ENCODE measurements around the gene NDUFAB1. TPM values are rescaled to one million over a fixed set of nuclear protein-coding genes. Genes with fewer than 3 reads are reported as not detected.
A peak's percentile ranks its signal among the peaks of the same experiment; 100 is the strongest.

Gene NDUFAB1
- total RNA-seq, 1 donor from 2014 or later, result 122 TPM

DNA sequence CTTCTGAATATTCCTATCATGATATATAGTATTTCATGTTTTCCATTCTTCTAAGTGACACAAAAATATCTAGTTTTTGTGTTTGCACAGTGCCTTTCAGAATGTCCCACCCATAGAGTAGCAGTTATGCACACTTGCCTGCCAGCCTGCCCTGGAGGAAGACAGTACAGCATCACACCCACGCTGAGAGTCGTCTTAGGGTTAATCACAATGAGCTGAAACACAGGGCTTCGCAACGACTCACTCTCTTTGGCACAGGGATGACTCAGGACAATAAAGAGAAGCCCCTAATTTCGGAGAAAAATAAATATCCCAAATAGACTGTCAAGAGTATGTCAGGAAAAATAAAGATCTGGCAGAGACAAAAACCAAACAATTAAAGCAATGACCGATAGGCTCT, 11.6 kb upstream of the NDUFAB1 start:
- no peaks in the 10 kb centered on the region for H3K36me3 ChIP-seq
- no peaks in the 10 kb centered on the region for H3K27me3 ChIP-seq
- Mint-ChIP-seq H3K4me1 (no peaks in the 10 kb centered on the region), H3K9me3 (no peaks in the 10 kb centered on the region), H3K36me3 (peaks cover 3% of the 10 kb centered on the region), H3K27ac (no peak overlapping the region), H3K27me3 (ENCODE audit: insufficient read depth, low read depth) (no peaks in the 10 kb centered on the region), H3K4me3 (no peak overlapping the region)
- TF ChIP-seq, protein P1, sequence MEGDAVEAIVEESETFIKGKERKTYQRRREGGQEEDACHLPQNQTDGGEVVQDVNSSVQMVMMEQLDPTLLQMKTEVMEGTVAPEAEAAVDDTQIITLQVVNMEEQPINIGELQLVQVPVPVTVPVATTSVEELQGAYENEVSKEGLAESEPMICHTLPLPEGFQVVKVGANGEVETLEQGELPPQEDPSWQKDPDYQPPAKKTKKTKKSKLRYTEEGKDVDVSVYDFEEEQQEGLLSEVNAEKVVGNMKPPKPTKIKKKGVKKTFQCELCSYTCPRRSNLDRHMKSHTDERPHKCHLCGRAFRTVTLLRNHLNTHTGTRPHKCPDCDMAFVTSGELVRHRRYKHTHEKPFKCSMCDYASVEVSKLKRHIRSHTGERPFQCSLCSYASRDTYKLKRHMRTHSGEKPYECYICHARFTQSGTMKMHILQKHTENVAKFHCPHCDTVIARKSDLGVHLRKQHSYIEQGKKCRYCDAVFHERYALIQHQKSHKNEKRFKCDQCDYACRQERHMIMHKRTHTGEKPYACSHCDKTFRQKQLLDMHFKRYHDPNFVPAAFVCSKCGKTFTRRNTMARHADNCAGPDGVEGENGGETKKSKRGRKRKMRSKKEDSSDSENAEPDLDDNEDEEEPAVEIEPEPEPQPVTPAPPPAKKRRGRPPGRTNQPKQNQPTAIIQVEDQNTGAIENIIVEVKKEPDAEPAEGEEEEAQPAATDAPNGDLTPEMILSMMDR (IDR thresholded peaks at IDR 0.05), result no peak
- TF ChIP-seq EZH2phosphoT487 (IDR thresholded peaks at IDR 0.05), result no peak
- no peak for TF ChIP-seq EZH2 (IDR thresholded peaks at IDR 0.05)
- no peak overlapping the region for H3K4me2 ChIP-seq
- H3K4me3 ChIP-seq, result no peak overlapping the region
- no peaks in the 10 kb centered on the region for H3K4me1 ChIP-seq
- H2AFZ ChIP-seq (replicated peaks), result no peak overlapping the region
- H3K79me2 ChIP-seq (ENCODE audit: low read depth), result no peaks in the 10 kb centered on the region
- no peaks in the 10 kb centered on the region for H3K9me3 ChIP-seq (ENCODE audit: low read depth)
- no peak overlapping the region for H3K9ac ChIP-seq
- no peak for DNase-seq (ENCODE audit: low spot score)
- H4K20me1 ChIP-seq (ENCODE audit: low read depth), result no peaks in the 10 kb centered on the region
- H3K27ac ChIP-seq, result no peak overlapping the region
- H3F3A ChIP-seq (ENCODE audit: low read depth), result no peaks in the 10 kb centered on the region

- no peaks in the 10 kb centered on the region for H3K27me3 ChIP-seq
- Mint-ChIP-seq H3K27ac (no peak overlapping the region), H3K36me3 (peaks cover 10% of the 10 kb centered on the region), H3K4me3 (peak overlapping the region; percentile 8), H3K27me3 (ENCODE audit: insufficient read depth, low read depth) (no peaks in the 10 kb centered on the region), H3K9me3 (no peaks in the 10 kb centered on the region), H3K4me1 (peaks cover 7% of the 10 kb centered on the region)
- H3F3A ChIP-seq (ENCODE audit: low read depth), result peaks cover 31% of the 10 kb centered on the region
- peak overlapping the region; percentile 96 for H3K4me3 ChIP-seq
- peaks cover 35% of the 10 kb centered on the region for H4K20me1 ChIP-seq (ENCODE audit: low read depth)
- DNase-seq (ENCODE audit: low spot score), result peak; percentile 78
- H2AFZ ChIP-seq (replicated peaks), result no peak overlapping the region
- H3K27ac ChIP-seq, result no peak overlapping the region
- H3K9me3 ChIP-seq (ENCODE audit: low read depth), result no peaks in the 10 kb centered on the region
- peak overlapping the region; percentile 98 for H3K4me2 ChIP-seq
- no peaks in the 10 kb centered on the region for H3K36me3 ChIP-seq
- TF ChIP-seq, protein P1 (IDR thresholded peaks at IDR 0.05), result peak; percentile 53
- no peak for TF ChIP-seq EZH2phosphoT487 (IDR thresholded peaks at IDR 0.05)
- peaks cover 23% of the 10 kb centered on the region for H3K4me1 ChIP-seq
- peaks cover 40% of the 10 kb centered on the region for H3K79me2 ChIP-seq (ENCODE audit: low read depth)
- no peak overlapping the region for H3K9ac ChIP-seq
Observed at GRCh38 chr16:23597003-23597756, 1.1 kb upstream of the NDUFAB1 start.

GRCh38 chr16:23595246-23595950, 718 bp downstream of the NDUFAB1 start:
- Histone ChIP-seq H3K9ac (peak overlapping the region; percentile 89), H2AFZ (replicated peaks) (peak overlapping the region; percentile 86), H4K20me1 (ENCODE audit: low read depth) (peaks cover 49% of the 10 kb centered on the region), H3K36me3 (no peaks in the 10 kb centered on the region), H3K4me1 (peaks cover 19% of the 10 kb centered on the region), H3K9me3 (ENCODE audit: low read depth) (no peaks in the 10 kb centered on the region), H3K27ac (no peak overlapping the region), H3K79me2 (ENCODE audit: low read depth) (peaks cover 57% of the 10 kb centered on the region), H3K4me3 (peak overlapping the region; percentile 96), H3K4me2 (peak overlapping the region; percentile 98), H3F3A (ENCODE audit: low read depth) (peaks cover 20% of the 10 kb centered on the region), H3K27me3 (no peaks in the 10 kb centered on the region)
- peak overlapping the region; percentile 90 for H3K4me3 Mint-ChIP-seq
- H3K4me1 Mint-ChIP-seq, result peaks cover 7% of the 10 kb centered on the region
- H3K27me3 Mint-ChIP-seq (ENCODE audit: insufficient read depth, low read depth), result no peaks in the 10 kb centered on the region
- TF ChIP-seq, protein P1 (IDR thresholded peaks at IDR 0.05), result no peak
- TF ChIP-seq EZH2phosphoT487 (IDR thresholded peaks at IDR 0.05), result no peak
- peak; percentile 36 for TF ChIP-seq EZH2 (IDR thresholded peaks at IDR 0.05)
- no peak overlapping the region for H3K27ac Mint-ChIP-seq
- DNase-seq (ENCODE audit: low spot score), result no peak
- H3K36me3 Mint-ChIP-seq, result peaks cover 17% of the 10 kb centered on the region
- no peaks in the 10 kb centered on the region for H3K9me3 Mint-ChIP-seq

All from neural progenitor cell (in vitro differentiated cells).